ENCODE data around the gene GRIPAP1.

The GRIPAP1 gene

DNA sequence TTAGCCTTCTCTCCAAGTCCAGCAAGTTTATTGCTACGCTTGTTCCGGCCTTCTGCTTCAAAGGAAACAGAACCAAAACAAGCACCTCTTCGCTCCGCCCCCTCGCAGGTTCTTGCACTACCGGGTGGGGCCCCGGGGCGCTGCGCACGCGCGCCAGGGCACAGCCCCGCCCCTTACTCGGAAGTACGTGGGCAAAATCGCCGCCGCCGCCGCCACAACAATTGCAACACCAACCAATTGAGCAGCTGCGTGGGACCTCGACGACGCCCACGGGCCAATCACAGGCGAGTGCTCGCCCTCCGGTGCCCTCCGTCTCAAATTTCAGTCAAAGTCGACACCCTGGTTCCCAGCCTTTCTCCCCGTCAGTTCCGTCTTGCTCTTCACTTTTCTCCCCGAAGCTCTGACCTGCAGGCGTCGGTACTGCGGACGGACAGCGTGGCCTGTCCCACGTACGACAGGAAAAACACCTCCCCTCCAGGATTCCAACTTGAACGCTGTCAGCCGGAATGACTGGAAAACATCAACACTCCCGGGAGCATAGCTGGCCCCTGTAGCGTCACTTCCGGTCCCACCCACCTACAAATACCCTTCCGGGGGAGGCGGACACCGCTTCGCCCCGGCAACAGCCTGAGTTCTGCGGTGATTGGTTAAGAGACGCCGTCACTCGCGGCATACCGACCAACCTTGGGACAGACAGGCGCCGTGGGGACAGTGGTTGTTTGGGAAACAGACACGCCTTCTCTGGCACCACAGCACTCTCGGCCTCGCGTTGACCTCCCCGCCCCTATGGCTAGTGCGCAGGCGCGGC lies 44.0 kb downstream of the GRIPAP1 start:
- peak; percentile 100 for FAIRE-seq

DNA sequence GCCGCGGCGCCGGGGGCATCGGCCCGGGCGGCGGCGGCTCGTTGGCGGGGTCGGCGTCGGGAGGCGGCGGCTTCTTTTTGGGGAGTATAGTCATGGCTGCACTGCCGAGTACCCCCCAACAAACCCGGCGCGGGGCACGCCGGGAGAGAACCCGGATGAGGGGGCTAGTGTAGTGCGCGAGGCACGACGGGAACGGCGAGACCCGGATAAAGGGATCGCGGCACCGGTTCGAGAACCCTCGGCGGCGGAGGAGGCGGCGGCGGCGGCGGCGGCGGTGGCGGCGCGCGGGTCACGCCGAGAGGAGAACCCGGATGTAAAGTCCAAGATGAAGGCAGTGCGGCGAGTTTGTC lies 44.6 kb downstream of the GRIPAP1 start, which contains the start of gene OTUD5:
Gene OTUD5 (minus strand): TSS at position 131 of the 350 bp plus-strand sequence. CDS start 37 bp downstream, at position 94.
- no peak for FAIRE-seq

- no peak for FAIRE-seq
Measured at GRCh38 chrX:48956728-48957414, 45.2 kb downstream of the GRIPAP1 start.

- no peak for FAIRE-seq
Measured at GRCh38 chrX:48948589-48948988, 53.5 kb downstream of the GRIPAP1 start.

DNA sequence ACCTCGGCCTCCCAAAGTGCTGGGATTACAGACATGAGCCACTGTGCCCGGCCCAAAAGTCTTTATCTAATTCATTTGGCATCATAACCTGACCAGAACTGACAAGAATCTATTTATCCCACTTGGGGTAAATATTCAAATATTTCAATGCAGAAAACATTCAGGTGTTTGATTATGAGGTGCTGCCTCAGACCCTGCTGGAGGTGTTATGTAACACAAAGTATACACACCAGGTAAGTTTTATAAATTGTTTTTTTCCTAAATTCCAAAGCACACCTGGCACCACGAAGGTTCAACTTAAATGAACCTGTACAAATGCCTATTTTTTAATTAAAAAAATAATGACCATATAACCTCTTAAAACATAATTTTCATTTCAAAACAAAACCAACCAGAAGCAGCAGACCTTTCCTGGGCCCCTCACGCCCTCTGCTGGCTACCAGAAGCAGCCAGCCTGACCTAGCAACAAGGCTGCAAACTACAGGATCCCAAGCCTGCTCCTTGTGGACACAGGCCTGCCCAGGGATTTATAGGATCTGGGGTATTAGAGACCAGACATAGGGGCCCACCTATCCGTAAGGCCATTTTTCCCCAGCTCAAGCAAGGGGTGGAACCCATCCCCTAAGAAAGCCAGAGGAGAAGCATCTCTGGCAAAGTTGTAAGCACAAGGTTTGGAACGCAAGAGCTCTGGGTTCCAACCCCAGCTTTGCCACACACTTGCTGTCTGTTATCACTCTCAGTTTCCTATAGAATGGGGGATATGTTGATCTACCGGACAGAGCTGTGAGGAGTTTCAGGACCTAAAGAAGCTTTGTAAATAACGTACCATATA lies 56.3 kb downstream of the GRIPAP1 start:
- peak; percentile 95 for FAIRE-seq

DNA sequence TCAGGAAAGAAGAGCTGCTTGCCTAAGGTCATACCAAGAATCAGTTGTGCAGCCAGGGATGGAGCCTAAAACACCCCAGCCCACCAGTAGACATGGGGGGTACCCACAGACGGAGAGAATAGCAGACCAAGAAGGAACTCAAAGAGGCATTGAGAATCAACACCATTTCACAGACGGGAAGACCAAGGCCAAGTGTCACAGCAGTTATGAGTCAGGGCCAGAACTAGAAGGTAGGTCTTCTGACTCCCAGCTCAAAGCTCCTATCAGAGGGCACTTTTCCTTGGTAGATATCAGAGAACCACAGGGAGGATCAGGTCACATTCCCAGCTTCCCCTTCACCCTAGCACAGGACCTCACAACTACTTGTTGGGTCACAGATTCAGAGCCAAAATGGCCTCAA lies 59.2 kb downstream of the GRIPAP1 start:
- no peak for FAIRE-seq

DNA sequence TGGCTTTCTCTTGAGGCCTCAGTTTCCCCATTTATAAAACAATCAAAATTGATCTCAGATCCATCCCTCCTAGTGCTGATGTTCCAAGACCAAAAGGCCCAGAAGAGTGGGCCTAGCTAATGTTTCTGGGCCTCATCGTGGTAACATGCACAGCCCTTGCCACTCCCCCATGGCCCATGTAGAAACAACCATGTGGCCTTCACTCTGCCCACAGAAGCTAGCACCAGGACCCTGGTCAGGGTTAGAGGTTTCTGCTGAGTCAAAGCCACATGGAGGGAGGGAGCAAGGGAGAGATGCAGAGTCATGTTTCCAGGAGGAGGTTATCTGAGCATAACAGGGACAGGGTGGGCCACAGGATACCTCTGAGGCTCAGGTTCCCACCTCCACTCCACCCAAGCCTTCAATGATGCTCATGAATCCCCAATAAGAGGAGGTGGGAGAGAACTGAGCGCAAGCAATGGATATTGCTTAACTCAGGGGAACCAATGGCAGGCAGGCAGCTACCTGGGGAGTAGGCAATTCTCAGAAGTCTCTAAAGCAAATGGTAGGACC lies 61.6 kb downstream of the GRIPAP1 start:
- no peak for FAIRE-seq

- no peak for FAIRE-seq
Measured at GRCh38 chrX:48939524-48940228, 62.4 kb downstream of the GRIPAP1 start.

DNA sequence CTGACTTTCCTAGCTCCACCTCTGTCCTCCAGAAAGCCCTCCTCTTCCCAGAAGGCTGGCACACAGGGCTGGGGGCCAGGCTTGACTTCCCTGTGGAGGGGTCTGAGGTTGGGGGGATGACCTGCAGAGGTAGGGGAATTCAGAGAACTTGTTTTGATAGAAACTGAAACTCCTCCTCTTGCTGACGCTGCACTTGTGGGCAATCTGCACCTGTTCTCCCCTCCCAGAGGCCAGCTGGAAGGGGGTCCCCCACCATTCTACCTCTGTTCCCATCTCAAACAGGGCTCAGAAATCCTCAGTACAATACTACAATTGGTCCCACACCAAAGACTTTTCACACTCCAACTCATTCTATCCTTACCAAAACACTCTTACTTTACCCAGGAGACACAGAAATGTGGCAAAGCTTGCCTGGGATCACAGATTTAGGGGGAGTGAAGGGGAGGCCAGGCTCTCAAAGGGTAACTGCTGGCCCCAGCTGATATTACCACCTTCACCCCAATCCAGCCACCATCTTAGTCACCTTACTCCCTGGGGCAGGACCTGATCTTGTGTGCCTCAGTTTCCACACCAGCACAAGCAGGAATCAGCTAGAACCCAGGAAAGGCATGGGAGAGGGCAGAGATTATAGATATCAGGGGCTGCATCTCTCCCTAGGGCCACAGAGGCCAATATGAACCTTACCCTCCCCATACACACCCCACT lies 63.2 kb downstream of the GRIPAP1 start:
- no peak for FAIRE-seq

DNA sequence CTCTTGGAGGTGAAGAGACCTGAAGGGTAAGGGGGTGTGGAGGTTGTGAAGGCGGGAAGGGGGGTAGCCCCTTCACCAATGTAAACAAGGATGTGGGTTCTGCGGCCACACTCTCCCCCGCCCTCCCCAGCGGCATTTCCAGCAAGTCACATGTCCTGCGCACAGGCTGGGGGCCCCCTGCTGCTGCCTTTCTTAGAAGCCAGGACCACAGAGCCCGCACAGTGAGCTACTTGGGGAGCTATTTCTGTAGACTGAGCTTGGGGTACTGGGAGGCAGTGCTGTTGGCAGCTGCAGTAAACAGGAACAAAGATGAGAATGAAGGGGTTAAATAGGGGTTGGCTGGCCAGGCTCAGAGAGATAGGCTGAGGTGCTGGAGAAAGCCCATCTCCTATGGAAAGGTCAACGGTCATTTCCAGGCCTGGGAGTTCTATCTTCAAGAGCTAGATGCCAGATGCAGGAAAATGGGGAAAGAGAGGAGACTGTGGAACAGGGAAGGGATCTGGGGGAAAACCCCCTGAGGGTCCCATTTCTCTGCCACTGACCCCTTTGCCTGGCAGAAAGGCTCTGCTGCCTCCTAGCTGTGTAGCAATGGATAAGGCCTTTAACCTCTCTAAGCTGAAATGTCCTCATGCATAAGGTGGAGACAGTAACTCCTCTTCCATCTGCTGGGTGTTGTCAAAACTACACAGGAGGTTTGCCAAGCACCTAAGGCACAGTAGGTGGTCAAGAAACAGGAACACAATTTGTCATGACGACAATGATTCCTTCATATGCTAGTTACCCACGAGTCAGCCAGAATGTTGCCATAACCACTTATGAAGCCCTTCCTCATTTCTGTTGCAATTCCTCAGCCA lies 64.8 kb downstream of the GRIPAP1 start:
- no peak for FAIRE-seq

GRCh38 chrX:48936429-48937053 lies 65.5 kb downstream of the GRIPAP1 start:
- no peak for FAIRE-seq

DNA sequence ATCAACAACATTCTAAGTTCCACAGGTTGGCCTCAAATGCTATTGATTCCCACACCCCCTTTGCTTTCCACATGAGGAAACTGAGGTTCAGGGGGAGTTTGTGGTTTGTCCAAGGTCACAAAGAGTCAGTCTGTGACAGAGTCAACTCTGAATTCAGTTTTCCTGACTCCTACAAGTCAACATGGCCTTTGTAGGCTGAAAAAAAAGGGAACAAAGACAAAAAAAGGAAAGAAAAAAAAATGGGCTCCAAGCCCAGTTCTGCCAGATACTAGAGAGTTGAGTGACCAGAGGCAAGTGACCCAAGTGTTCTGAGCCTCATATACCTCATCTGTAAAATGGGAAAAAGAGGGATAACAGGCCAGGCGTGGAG lies 66.8 kb downstream of the GRIPAP1 start:
- no peak for FAIRE-seq

DNA sequence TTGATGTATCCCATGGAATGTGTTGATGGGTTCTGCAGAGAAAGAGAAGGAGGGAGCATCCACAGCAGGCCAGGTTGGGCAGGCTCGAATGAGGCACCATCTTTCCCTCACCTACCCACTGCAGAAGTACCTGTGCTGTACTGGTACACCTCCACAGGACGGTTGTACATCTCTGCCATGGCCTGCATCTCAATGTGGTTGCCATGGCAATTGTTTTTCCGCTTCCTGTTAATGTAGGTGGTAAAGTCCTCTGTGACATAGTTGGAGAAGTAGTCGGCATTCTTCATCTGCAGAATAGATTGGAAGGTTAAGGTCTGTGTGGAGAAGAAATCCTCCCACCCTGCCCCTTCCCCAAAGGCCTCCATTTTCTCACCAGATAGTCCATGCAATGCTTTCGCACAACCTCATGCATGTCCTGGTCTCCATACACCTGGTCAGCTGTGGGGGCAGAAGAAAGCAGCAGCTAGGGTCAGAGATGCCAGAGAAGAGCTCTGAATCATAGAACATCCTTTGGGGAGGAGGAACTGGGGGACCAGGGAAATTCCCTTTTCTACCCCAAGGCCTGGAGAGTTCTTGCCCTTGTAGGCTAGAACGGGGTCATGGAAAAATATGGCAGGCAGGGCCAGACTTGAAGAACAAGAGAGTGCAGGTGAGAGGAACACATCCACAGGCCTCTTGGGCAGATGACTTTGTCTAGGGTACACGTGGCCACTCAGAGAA lies 67.3 kb downstream of the GRIPAP1 start:
- no peak for FAIRE-seq

- no peak for FAIRE-seq
Measured at GRCh38 chrX:48933757-48934156, 68.3 kb downstream of the GRIPAP1 start.

- FAIRE-seq: no peak
Measured at GRCh38 chrX:48927736-48928382, 74.2 kb downstream of the GRIPAP1 start.

DNA sequence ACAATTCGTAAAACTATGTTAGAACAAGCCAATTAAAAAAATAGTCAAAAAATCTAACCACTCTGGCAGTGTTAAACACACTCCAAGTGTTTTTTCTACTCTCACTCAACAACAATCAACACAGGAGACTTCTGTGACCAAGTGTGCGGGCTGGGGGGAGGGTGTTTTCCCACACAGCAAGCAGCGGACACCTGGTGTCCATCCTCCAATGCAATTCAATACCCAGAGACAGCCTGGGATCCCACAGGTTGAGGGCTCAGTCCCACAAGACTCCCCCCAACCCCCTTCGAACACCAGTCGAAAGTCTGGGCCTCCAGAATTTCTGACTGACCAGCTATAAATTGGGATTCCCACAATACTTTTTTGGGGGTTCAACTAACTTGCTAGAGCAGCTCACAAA lies 74.9 kb downstream of the GRIPAP1 start:
- no peak for FAIRE-seq

- FAIRE-seq: no peak
Measured at GRCh38 chrX:48924270-48924669, 77.8 kb downstream of the GRIPAP1 start.

GRCh38 chrX:48923771-48924170 lies 78.3 kb downstream of the GRIPAP1 start:
- no peak for FAIRE-seq
